Gastrocnemius medialis (tissue), 4 donors: ENCODE data around the gene RHOJ.

Experiments
- POLR2A ChIP-seq, 2 donors: fragments of 450-650 bp; IDR thresholded peaks; one replicate each; pipeline ENCODE4 v1.6.1; 2017; ENCODE audit warnings: antibody characterized with exemption in 2 of 2, mild to moderate bottlenecking in 2 of 2, moderate library complexity in 2 of 2
- TF ChIP-seq, protein P1 (sequence below), 5 experiments: fragments of 450-650 bp in 3 of 5; fragments of 200-600 bp in 2 of 5; sonication (generic) in 2 of 5; IDR thresholded peaks in 4 of 5; conservative IDR thresholded peaks in 1 of 5; 1 replicate in 4 of 5; 2 replicates in 1 of 5; pipeline ENCODE4 v1.5.1; 2016 to 2019; ENCODE audit warnings: antibody characterized with exemption in 5 of 5, mild to moderate bottlenecking in 3 of 5, moderate library complexity in 3 of 5

DNA sequence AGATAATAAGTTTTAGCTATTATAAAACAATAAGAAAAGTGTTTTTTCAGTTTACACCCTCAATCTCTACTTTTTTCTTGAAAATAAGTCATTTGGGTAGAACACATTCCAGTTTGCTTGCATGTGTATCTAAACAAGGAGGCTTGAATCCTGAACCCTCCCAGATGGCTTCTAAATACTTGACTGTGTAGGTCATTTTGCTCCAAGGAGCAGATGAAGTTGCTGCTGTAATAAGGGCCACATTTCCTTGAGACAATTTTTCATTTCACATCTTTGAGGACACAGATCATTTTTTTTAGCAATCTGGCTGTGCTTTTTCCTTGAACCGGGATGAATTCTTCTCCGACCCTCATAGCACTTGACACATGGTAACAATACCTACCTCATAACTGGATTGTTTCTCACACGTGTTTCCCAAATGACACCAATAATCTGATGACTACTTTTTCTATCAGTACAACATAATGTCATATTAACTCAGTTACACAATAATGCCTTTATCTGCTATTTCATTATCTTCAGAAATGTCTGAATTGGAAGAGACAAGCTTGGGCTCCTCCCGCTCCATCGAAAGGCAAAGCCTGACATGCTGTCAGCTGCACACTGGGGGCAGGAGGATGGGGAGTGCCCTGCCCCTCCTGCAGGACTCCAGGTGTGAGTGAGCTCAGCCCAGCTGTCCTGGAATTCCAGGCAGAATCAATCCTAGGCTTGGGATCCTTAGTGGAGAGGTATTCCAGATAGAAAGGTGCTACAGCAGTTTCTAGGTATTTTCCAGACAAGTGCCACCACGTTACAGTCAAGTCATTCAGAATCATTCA, 83.6 kb downstream of the RHOJ start:
- TF ChIP-seq, protein P1, sequence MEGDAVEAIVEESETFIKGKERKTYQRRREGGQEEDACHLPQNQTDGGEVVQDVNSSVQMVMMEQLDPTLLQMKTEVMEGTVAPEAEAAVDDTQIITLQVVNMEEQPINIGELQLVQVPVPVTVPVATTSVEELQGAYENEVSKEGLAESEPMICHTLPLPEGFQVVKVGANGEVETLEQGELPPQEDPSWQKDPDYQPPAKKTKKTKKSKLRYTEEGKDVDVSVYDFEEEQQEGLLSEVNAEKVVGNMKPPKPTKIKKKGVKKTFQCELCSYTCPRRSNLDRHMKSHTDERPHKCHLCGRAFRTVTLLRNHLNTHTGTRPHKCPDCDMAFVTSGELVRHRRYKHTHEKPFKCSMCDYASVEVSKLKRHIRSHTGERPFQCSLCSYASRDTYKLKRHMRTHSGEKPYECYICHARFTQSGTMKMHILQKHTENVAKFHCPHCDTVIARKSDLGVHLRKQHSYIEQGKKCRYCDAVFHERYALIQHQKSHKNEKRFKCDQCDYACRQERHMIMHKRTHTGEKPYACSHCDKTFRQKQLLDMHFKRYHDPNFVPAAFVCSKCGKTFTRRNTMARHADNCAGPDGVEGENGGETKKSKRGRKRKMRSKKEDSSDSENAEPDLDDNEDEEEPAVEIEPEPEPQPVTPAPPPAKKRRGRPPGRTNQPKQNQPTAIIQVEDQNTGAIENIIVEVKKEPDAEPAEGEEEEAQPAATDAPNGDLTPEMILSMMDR (IDR thresholded peaks at IDR 0.05 in 4 of 5, conservative IDR thresholded peaks at IDR 0.05 in 1 of 5), result no peak
- TF ChIP-seq POLR2A (IDR thresholded peaks at IDR 0.05), result no peak
